Measurements from ENCODE around the gene LSR.
A peak's percentile ranks its signal among the peaks of the same experiment; 100 is the strongest.

Gene LSR

DNA sequence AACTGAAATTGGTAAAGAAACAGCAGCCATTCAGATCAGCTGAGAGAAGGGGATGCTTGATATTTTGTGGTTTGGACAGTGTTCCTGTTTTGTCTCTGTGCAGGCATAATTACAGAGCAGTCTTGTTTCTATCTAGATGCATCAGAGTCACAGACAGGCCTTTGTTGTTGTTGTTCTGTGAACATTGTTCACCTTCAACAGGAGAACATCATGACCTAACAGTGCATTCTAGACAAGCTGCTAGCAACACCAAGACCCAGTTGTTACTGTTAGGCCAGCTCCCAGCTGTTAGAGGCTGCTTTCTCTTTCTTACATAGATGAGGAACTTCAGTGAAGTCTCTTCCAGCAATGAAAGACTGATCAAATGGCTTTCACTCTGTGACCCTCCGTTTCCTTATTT is 8.5 kb upstream of the LSR start:
- DNase-seq (ENCODE audit: extremely low read depth in 1 of 2, low read depth in 1 of 2): no peak

DNA sequence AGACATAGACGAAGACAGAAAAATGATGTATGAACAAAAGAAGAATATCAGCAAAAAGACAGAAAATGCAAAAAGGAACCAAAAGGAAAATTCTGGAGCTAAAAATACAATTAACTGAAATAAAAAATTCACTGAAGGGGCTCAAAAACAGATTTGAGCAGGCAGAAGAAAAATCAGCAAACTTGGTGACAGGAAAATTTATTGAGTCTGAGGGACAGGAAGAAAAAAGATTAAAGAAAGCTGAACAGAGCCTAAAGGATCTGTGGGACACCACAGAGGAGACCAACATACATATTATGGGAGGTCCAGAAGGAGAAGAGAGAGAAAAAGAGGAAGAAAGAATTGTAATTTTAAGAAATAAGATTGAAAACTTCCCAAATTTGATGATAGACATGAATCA is 7.4 kb upstream of the LSR start:
- no peak for DNase-seq (ENCODE audit: extremely low read depth in 1 of 2, low read depth in 1 of 2)

DNA sequence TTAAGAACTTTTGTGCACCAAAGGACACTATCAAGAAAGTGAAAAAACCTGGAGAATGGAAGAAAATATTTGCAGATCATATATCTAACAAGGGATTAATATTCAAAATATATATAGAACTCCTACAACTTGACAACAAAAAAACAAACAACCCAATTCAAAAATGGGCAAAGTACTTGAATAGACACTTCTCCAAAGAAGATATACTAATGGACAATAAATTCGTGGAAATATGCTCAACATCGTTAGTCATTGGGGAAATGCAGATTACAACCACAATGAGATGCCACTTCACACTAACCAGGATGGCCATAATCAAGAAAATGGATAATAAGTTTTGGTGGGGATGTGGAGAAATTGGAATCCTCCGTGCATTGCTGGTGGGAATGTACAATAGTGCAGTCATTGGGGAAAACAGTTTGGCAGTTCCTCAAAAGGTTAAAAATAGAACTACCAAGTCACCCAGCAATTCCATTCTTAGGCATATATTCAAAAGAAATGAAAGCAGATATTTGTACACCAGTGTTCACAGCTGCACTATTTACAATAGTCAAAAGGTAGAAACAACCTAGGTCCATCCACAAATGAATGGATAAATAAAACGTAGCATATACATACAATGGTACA is 2.2 kb upstream of the LSR start:
- DNase-seq (ENCODE audit: extremely low read depth in 1 of 2, low read depth in 1 of 2): no peak

DNA sequence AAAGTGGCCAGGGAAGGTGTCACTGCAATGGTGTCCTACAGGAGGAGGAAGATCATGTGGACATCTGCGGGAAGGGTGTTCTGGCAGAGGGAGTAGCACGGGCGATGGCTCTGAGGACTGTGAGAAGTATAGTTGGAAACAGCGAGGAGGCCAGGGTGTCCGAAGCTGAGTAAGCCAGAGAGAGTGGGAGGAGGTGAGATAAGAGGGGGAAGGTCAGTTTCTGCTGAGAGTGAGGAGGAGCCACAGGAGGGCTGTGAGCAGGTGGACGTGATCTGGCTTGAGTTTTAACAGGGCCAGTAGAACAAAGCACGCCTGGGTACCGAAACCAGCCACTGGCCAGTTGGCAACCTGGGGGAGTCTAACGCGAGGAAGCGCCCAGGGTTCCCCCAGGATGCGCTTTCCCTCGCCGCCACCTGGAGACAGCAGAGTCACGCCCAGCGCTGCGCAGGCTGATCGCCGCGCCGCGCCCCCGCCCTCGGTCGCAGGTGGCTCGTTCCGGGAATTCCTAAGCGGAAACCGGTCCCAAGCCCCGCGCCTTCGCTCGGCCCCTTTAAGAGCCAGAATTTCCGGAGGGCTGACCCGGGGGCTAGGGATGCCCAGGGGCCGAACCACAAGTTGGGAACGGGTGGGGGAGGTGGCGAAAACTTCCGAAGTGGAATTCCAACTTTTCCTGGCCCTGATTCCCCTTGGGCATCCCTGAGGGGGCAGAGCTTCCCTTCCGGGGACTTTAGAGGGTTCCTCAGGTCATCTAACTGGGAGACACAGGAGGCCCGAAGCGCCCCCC is 1.1 kb upstream of the LSR start:
- DNase-seq (ENCODE audit: extremely low read depth in 1 of 2, low read depth in 1 of 2): peak in 1 of 2 donors; percentile 24

DNA sequence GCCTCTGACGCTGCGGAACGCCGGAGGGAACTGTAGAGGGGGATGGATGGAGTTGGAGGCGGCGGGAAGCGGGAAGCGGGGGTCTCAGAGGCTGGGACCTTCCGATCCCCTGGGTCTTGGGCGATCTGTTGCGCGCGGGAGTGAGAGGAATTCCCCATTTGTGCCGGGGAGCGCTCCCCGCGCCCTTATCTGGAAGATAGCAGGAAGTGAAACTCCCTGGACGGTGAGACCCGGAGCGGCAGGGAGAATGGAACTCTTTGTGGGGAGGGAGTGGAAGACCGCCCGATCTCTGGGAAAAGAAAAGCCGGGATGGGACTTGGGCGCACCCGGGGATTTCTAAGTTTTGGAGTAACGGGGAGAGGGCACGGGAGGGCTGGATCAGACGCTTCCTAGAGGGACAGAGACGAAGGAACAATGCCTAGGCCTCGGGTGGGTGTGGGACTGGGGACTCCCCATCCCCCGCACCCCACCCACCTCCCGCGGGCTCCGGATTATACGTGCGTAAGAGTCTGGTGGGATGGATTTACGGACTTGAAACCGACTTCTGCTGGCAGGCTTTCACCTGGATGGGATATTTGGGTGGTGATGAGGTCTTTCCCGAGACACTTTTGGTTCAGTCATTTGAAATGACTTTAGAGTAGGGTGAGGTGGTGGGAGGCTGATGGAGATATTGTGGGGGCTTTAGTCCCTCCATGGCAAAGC is 495 bp downstream of the LSR start:
- no peak for DNase-seq (ENCODE audit: extremely low read depth in 1 of 2, low read depth in 1 of 2)

DNA sequence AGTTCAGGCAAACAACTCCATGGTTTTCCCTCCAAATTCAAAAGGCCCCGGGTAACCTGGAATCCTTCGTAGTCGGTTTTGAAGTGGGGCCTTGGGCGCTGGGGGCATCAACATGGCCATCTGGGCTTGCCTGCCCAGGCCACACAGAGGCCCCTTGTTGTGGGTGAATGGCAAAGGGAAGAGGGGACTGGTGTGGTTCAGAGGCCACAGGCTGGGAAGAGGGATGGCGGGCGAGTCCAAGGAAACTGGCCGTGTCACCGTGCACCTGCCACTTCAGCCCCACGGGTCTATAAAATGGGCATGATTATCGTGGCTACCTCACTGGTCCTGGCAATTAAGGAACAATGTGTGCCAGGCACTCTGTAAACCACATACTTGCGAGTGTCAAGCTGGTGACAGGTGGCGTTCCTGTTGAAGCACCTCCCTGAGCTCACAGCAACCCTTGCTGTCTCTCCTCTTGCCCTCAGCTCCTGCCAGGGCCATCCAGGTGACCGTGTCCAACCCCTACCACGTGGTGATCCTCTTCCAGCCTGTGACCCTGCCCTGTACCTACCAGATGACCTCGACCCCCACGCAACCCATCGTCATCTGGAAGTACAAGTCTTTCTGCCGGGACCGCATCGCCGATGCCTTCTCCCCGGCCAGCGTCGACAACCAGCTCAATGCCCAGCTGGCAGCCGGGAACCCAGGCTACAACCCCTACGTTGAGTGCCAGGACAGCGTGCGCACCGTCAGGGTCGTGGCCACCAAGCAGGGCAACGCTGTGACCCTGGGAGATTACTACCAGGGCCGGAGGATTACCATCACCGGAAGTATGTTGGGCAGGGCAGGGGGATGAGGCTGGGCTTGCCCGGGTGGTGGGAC is 1.3 kb downstream of the LSR start:
- DNase-seq (ENCODE audit: extremely low read depth in 1 of 2, low read depth in 1 of 2): no peak

DNA sequence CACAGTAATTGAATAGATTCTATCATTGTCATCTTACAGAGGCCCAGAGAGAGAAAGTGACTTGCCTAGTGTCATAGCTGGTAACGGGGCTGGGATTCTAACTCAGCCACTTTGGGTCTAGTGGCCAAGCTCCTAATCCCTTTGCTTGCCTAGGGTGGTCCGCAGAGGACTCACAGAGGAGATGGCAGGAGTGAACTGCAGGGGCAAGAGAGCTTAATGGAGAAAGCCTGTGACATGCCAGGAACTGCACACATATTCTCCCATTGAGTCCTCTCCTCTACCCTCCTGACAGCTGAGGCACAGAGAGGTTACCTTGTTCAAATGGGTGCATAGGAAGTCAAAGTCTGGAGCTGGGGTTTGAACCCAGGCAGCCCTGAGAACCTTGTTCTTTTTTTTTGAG is 2.7 kb downstream of the LSR start:
- no peak for DNase-seq (ENCODE audit: extremely low read depth in 1 of 2, low read depth in 1 of 2)

DNA sequence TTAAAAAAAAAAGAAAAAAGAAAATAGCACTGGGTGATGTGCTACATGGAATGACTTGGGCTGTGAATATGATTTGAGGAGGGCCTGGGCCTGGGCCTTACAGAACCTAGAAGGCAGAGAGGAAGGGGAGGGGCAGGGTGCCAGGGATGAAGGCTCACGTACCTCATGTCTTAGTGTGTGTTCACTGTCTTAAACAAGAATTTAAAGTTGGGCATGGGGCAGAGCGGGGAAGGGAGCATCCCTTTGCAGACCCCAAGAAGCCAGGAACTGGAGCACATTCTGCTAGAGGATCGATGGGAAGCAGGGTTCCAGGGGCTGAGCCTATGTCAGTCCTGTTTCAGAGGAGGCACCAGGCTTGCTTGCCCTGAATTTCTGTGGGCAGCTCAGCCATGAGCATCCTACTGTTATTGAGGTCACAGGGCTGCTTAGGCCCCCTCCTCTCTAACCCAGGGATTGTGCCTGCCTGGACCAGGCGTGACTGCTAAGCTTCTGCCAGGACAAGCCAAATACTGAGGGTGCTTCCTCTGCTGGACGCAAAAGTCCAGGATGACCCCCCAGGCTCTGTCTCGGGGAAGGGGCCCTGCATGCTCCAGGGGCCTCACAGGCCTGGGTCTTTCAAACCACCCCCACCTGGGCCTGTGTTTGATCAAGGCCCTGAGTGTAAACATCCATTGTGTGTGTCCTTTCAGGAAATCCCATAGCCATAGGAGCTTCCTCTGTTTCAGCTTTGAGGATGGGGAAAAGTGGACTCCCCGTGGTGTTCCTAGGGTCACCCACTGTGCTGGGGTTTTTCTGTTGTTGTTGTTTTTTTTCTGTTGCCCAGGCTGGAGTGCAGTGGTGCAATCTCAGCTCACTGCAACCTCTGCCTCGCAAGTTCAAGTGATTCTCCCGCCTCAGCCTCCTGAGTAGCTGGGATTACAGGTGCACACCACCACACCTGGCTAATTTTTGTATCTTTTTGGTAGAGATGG is 4.8 kb downstream of the LSR start:
- DNase-seq (ENCODE audit: extremely low read depth in 1 of 2, low read depth in 1 of 2): no peak

DNA sequence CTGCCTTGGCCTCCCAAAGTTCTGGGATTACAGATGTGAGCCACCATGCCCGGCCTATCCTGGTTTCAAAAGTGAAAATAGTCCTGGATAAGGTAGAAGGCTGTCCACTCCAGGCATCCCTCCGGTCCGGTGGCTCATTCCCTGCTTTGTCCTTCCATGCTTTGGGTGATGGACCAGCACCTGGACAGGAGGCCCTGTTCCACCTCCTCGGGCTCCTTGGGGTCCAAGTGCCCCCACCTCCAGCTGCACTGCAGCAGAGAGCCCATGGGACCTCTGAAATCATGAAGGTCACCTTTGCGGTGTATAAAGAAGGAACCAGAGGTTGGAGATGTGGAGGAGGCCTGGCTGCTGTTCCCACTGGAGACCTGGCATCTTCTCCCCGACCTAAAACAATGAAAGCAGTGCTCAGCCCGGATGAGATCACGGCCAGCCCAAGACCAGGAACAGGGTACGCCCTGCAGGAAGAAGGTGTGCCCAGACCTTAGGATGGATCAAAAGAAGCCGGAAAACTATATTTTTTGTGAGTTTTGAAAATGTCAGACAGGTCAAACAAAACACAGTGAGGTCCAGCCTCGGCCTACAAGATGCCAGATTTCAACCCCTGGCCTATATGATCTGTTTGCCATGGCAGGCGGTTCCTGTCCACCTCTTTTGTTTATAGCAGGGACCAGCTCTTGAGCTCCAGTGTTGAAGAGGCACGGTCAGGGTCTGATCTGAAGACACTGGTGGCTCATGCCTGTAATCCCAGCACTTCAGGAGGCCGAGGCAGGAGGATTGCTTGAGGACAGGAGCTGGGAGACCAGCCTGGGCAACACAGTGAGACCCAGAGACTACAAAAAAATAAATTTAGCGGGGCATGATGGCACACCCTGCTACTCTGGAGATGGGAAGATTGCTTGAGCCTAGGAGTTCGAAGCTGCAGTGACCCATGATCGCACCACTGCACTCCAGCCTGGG is 5.8 kb downstream of the LSR start:
- DNase-seq (ENCODE audit: extremely low read depth in 1 of 2, low read depth in 1 of 2): no peak

DNA sequence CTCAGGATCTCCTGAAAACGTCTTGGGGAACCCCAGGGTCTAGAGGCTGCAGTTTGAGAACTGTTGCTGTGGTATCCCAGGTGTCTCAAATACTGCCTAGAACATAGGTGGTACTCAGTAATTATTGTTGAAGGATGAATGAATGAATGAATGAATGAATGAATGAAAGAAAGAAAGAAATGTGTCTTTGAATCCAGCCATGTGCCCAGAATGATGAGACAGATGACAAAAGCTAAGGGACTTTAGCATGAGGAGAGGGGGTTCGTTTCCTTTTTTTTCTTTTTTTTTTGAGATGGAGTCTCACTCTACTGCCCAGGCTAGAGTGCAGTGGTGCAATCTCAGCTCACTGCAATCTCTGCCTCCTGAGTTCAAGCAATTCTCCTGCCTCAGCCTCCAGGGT is 7.8 kb downstream of the LSR start:
- no peak for DNase-seq (ENCODE audit: extremely low read depth in 1 of 2, low read depth in 1 of 2)

DNA sequence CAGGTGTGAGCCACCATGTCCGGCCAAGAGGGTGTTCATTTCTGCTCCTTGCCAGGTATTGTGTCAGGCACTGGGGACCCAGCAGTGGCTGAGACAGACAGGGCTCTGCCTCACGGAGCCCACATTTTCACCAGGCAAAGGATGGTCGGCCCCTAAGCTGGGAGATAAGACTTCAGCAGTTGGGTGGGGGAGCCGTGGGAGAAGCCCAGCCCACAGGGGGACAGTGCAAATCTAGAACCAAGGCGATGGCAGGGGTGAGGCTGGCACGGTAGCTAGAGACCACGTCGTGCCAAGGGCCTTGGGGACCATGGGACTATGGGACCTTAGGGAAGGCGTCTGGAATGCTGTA is 8.3 kb downstream of the LSR start:
- DNase-seq (ENCODE audit: extremely low read depth in 1 of 2, low read depth in 1 of 2): no peak

DNA sequence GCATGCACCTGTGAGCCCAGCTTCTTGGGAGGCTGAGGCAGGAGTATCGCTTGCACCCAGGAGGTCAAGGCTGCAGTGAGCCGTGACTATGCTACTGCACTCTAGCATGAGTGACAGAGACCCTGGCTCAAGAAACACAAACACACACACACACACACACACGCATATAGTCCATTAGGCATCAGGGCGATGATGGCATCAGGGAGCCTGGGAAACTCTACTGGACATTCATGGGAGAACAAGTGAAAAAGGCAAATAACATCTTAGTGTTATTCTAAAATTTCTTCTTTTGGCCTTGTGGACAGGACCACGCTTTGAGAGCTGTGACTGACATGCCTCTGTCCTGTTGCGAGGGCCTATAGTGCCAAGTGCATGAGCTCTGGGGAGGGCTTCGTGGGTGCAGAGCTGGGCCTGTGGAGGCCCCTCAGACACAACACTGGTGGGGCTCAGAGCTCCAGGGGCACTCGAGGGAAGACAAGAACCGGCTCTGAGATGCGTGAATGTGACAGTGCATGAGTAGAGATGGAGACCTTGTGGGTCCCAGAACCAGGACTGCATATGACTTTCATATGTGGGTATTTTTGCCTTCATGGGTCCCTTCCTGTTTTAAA is 12.0 kb downstream of the LSR start:
- DNase-seq (ENCODE audit: extremely low read depth in 1 of 2, low read depth in 1 of 2): no peak

DNA sequence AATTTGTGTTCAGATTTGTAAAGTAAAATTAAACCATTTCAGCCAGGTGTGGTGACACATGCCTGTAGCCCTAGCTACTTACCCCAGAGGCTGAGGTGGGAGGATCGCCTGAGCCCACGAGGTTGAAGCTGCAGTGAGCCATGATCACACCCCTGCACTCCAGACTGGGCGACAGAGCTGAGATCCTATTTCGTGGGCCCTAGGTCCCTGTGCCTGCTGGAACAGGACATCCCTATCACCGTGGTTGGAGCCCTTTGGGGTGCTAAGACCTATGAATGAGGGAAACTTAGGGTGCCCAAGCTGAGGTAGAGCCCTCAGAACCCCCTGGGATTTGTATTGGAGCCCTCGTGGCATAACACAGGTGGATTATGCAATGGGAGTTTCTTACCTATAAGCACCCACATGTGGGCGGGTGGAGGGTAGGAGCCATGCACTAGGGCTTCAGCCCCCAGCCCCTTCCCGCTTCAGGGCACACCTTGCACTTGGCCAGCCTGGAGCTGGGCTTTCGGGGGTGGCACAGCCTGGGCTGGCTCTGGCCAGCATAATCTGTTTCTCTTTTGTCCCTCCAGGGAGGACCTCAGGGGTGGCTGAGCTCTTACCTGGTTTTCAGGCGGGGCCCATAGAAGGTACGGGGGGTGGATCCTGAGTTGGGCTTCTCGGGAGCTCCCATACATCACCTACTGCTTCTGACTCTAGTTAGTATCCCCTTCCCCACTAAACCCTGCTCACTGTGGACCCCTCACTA is 12.7 kb downstream of the LSR start:
- DNase-seq (ENCODE audit: extremely low read depth in 1 of 2, low read depth in 1 of 2): no peak

DNA sequence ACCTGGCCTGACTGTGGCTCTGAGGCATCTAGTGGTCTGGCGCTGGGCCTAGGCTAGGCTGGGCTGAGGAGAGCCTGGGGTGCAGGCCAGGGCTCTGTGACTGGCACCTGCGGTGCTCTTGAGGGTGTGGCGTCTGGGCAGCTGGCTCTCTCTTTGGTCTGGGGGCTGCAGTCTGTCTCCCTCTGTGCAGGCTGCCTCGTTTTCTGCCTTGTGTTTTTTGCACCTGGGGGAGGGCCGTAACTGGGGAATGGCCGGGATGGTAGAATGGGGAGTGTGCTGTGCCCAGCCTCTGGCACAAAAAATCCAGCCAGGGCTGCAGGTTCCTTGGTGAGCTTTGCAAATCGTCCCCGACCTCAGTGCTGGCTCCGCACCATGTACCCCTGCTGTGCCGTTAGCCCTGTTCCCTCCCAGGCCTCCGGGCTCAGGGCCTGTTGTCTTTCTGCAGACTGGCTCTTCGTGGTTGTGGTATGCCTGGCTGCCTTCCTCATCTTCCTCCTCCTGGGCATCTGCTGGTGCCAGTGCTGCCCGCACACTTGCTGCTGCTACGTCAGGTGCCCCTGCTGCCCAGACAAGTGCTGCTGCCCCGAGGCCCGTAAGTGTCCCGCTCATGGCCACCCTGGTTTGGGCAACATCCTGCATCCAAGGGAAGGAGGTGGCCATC is 13.4 kb downstream of the LSR start:
- no peak for DNase-seq (ENCODE audit: extremely low read depth in 1 of 2, low read depth in 1 of 2)

DNA sequence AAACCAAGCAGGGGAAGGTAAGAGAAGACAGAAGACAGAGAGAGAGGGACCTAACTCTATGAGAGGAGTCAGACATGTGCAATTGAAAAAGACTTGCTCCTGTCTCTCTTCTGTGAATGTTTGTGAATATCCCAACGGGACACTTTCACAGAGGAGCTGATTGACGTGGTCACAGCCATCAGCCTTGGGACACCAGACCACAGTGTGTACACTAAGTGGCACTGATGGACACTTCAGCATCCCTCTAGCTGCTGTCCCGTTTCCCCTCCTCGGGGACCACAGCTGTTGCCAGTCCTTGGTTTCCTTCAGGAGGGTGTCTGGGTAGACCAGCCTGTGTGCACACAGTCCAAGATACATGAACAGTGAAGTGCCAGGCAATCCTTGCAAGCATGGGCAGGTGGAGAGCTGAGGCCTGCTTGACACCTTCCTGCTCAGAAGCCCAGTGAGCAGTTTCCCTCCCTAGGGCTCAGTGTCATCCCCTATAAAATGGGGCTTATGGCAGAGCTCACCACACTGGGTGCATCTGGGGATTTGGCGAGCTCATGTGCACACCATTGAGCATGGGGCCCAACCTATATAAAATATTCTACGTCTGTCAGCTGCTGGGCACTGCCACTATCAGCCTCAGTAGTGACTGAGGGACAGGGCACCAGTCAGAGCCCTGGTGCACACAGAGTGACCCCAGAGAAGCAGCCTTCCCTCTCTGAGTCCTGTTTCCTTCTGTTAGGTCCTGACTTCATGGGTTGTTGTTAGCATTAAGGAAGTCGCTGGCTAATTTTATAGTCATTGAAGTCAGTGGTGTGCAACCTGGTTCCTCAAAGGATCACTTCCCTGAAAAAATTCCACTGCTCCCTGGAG is 15.7 kb downstream of the LSR start:
- DNase-seq (ENCODE audit: extremely low read depth in 1 of 2, low read depth in 1 of 2): no peak

DNA sequence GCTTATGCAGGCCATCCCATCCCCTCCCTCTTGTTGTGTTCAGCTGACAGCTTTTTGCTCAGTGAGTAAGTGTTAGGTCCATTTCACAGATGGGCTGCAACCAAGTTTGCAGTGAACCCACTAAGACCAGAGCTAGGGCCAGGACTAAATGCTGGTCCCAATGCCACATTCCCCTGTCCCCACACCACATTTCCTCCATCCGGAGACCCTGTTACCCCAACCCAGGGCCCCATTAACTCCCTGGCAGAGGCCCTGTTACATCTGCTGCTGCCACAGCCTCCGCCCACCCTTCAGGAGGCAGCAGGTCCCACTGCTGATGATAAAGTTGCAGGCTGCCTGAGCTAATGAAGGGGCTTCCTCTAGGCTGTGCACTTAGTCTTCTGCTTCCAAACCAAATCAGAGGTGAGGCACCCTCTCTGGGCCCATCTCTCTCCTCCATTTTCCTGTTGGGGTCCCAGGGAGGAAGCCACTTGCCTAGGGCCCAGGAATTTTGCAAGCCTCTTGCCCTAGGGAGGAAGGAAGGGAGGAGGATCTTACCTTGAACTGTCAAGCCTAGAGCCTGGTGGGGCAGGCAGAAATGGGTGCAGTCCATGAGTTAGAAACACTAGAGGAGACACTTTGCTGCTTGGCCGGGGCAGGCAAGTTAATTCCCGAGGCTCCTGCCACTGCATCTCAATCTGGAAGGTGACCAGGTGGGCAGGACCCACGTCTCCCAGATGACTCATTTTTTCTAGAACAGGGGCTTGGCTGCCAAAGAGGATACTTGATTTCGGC is 16.5 kb downstream of the LSR start:
- DNase-seq (ENCODE audit: extremely low read depth in 1 of 2, low read depth in 1 of 2): no peak

Data from stimulated activated CD8-positive, alpha-beta memory T cell treated with anti-CD3 and anti-CD28 coated beads, Interleukin-7, amount 100 ng/mL, for 48 hours (primary cell).